ENCODE data around the gene RTRAF. TPM values are rescaled to one million over a fixed set of nuclear protein-coding genes. Genes with fewer than 3 reads are reported as not detected.

The RTRAF gene
- total and polyA plus RNA-seq, 2 experiments from 2014 or later = 60.6 to 309 TPM

GRCh38 chr14:52007637-52008036, 18.3 kb downstream of the RTRAF start:
- Histone ChIP-seq H3K36me3 (peaks cover 79% of the 10 kb centered on the region), H3K9me3 (ENCODE audit: low read depth) (no peaks in the 10 kb centered on the region), H3K27me3 (no peaks in the 10 kb centered on the region), H3K27ac (peak overlapping the region; percentile 94), H3K4me1 (ENCODE audit: low read depth) (peaks cover 50% of the 10 kb centered on the region), H3K4me3 (no peak overlapping the region)
- no peak for DNase-seq (ENCODE audit: low read depth in 1 of 2, low spot score in 1 of 2)
- no peak for TF ChIP-seq CTCF (IDR thresholded peaks at IDR 0.05; ENCODE audit: low read depth, low read length)

- DNase-seq (ENCODE audit: low read depth in 1 of 2, low spot score in 1 of 2) = no peak
- Histone ChIP-seq H3K4me1 (ENCODE audit: low read depth) (peaks cover 51% of the 10 kb centered on the region), H3K36me3 (peaks cover 78% of the 10 kb centered on the region), H3K27me3 (no peaks in the 10 kb centered on the region), H3K9me3 (ENCODE audit: low read depth) (no peaks in the 10 kb centered on the region), H3K27ac (peak overlapping the region; percentile 94), H3K4me3 (no peak overlapping the region)
- no peak for TF ChIP-seq CTCF (IDR thresholded peaks at IDR 0.05; ENCODE audit: low read depth, low read length)
Measured at GRCh38 chr14:52008136-52008535, 18.8 kb downstream of the RTRAF start.

DNA sequence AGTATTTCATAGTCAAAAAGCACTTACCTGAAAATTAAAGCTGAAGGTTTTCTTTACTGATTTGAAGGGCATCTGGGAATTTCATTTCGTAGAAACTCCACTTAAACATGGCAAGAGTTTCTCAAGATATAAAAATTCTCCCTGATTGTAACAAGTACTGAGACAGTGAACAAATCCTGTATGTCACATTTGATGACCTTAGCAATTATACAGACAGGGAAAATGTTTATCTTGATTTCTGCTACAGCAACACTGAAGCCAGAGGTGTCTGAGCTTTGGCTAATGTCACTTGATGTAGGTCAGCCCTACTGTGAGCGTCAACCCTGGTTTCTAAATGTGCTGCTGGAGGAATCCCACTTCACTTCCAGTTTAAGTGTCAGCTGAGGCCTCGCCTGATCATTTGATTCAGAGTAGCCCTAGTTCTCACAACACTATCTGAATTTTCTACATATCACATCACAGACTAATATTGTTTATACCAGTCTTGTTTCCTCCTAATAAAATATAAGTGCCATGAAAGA, 20.9 kb downstream of the RTRAF start:
- no peak for TF ChIP-seq CTCF (IDR thresholded peaks at IDR 0.05; ENCODE audit: low read depth, low read length)
- H3K36me3 ChIP-seq = peaks cover 68% of the 10 kb centered on the region

GRCh38 chr14:52011523-52011922, 22.2 kb downstream of the RTRAF start:
- H3K36me3 ChIP-seq = peaks cover 59% of the 10 kb centered on the region
- H3K4me3 ChIP-seq = no peak overlapping the region
- no peak for DNase-seq (ENCODE audit: low read depth in 1 of 2, low spot score in 1 of 2)
- TF ChIP-seq CTCF (IDR thresholded peaks at IDR 0.05; ENCODE audit: low read depth, low read length) = no peak
- H3K4me1 ChIP-seq (ENCODE audit: low read depth) = peaks cover 77% of the 10 kb centered on the region
- H3K27ac ChIP-seq = peak overlapping the region; percentile 94
- H3K27me3 ChIP-seq = no peaks in the 10 kb centered on the region
- no peaks in the 10 kb centered on the region for H3K9me3 ChIP-seq (ENCODE audit: low read depth)

More for the DNA sequence above, 20.9 kb downstream of the RTRAF start:
- peak in 1 of 2 donors; percentile 49 for DNase-seq (ENCODE audit: low read depth in 1 of 2, low spot score in 1 of 2)
- Histone ChIP-seq H3K27me3 (no peaks in the 10 kb centered on the region), H3K27ac (peak overlapping the region; percentile 94), H3K4me3 (no peak overlapping the region), H3K9me3 (ENCODE audit: low read depth) (no peaks in the 10 kb centered on the region), H3K4me1 (ENCODE audit: low read depth) (peaks cover 66% of the 10 kb centered on the region)

DNA sequence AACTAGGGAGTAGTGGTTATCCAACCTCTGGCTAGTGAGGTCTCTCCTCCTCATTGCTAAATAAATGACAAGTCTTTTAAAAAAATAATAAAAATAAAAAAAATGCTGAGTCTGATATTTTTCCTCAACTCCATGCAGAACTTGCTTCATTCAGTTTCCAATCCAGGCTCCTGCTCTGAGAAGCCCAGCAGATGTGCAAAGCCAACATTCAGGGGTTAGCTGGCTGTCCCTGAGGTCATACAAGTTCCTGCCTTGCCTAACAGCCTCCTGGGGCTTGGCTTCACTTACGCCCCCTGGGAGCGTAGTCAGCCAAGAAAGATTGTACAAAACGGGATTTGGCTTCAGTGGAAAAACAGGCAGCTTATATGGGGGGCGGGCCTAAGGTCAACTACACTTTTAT, 23.3 kb downstream of the RTRAF start:
- Histone ChIP-seq H3K27me3 (no peaks in the 10 kb centered on the region), H3K4me1 (ENCODE audit: low read depth) (peaks cover 79% of the 10 kb centered on the region), H3K4me3 (no peak overlapping the region), H3K27ac (peak overlapping the region; percentile 94), H3K36me3 (peaks cover 53% of the 10 kb centered on the region), H3K9me3 (ENCODE audit: low read depth) (no peaks in the 10 kb centered on the region)
- no peak for TF ChIP-seq CTCF (IDR thresholded peaks at IDR 0.05; ENCODE audit: low read depth, low read length)
- DNase-seq (ENCODE audit: low read depth in 1 of 2, low spot score in 1 of 2) = peak in 1 of 2 donors; percentile 93

All from cardiac muscle cell (in vitro differentiated cells and primary cell).